HG03196 (cell line): ENCODE results near the gene NNAT.

Source experiments
- ATAC-seq: cut with Tn5 transposase; IDR thresholded peaks from one replicate; pipeline ENCODE4 v1.9.1; 2021; ENCODE audit not compliant: unreplicated experiment

NNAT gene

DNA sequence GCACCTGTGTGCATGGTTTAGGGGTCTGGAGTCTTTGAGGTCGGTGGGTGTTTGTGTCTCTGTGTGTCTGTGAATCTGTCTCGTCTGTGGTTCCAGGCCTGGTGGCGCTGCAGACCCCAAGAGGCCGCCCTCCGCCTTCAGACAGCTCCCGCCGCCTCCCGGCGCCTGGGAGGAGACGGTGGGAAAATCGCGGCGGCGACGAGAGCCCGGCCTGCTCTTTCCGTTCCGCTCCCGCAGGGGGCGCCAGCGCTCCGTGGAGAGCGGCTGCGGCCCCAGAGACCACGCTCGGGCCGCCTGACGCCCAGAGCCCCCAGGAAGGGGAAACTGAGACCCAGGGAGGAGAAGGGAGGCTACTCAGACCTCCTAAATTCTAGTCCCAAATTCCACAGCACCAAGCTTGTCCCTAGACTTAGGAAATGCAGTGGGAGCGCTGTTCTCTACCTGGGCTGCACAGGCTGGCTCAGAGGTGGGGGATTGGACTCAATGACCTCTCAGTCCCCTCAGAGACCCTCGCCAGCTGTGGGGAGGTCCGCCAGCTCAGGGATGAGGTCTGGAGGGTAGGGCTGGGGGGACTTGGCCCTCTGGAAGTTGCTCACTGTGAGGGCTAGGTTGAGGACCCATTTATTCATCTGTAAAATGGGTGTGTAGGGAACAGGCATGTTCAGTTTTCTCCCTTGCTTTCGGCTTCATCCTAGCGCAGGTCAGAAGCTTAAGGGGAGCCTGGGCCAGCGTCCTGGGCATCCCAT, 43.5 kb downstream of the NNAT start:
- no peak for ATAC-seq

DNA sequence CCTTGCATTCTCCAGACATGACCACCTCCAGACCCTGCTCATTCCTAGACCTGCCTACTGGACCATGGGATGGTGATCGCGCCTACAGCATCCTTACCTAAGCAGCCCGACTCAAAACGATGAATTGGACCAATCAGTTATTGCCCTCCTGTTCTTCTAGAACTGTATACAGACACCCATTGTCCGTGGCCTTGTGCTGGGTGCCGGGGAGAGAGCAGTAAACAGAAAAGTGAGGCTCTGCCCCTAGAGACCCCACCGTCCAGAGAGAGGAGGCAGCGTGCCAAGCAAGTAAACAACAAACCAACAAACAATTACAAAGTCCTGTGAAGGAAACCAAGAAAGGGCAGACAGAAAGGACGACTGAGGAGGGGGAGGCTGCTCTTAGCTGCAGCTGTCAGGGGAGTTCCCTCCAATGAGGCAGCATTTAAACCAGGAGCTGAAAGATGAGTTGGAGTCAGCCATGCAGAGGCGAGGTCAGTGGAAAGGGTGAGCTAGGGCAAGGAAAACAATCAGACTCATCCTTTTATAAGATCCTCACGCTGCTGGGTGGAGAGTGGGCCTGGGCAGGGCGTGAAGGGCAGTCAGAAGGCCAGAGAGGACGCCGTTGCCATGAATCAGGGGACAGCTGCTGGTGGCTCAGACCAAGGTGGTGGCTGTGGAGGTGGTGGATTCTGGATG, 44.2 kb downstream of the NNAT start:
- ATAC-seq = no peak

DNA sequence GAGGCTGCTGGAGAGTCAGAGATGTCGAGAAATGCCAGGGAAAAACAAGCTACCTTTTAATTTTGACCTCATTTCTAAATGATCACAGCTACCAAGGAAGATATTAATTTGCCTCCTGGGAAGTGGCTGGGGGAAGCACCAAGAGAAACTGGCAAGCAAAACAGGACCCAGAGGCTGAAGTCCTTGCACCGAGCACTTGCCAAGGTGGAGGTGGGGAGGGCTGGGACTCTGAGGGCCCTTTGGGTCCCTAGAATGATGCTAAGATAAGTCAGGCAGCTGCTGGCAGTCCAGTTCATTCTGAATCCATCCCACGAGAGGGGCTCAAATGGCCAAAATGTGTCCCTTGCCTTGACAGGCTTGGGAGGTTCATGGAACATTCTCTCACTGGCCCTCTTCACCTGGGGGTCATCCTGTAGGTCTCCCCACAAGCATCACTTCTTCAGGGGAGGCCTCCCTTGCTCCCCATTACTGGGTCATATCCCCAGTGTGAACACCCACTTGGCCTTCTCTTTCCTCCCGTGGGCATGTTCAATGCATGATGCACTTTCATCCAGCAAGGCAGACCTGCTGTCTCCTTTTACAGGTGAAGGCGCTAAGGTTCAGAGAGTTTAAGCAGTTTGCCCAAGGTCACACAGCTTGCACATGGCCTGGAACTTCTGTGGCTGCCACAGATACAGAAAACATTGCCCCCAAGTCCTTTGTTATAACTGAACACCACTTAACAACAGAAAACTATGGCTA, 45.7 kb downstream of the NNAT start:
- ATAC-seq = no peak

DNA sequence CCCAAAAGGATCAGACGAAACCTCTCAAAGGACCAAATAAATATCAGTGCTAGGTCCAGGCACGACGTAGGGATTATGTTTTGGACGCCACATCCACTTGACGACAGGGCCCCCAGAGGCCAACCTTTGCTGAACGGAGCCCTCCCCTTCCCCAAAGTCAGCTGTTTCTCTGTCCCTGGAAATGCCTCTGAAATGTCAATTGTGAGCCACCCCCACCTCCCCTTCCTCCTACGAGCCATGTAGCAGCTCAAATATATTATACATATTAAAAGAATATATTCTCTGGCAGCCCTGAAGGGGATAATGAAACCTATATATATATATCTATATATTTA, 46.2 kb downstream of the NNAT start:
- no peak for ATAC-seq

DNA sequence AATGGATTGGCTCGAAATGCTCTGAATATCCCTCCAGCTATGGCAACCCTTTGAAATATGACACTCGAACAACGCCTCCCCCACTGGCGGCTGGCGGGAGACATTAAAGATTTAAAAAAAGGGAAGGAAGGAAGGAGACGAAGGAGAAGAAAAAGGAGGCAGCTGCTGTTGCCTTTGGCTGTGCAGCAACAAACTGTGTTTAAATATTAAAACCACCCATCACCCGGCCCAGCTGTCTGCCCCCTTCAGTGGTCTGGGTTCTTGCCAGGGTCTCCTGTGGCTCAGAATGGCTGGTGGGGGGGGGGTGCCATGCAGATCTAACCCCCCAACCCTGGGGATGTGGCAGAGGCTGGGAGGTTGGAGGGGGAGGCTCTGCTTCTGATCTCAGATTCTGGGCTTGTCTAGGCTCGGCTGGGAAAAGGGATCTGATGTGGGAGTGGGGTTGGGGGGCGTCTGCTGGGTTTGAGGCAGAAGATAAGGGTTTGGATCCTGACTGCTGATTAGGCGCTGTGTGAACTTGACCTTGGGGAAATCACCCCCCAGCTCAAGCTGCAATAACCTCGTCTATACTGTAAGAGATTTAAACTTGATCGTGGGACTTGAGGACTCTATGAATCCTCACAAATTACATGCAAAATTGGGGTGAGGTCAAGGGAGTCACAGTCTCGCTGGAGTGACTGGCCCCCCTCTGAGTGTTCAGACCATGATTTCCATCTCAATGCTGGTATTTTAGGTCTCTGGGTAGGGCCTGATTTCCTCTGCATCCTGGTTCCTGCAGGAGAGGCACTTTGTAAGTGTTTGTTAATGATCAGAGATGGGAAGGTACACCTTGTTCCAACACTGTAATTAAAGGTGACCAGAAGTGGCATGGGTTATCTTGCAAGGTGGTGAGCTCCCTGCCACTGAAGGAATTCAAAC, 46.9 kb downstream of the NNAT start:
- ATAC-seq = no peak

DNA sequence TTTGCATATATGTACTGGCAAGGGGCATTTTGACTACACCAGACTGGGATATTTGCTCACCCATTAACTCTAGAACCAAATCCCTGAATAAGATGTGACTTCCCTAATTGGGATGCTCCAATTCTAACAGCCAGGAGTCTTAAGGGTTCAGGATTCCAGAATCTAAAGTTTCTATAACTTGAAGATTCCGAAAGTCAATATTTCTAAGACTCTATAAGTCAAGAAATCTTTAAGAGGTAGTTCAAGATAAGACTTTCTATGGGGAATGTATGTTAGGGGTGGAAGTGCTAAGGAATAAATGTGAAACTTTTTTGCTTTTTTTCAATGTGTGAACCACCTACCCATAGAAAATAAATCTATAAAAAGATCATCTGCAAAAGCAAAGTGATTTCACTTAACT, 49.4 kb downstream of the NNAT start:
- no peak for ATAC-seq

DNA sequence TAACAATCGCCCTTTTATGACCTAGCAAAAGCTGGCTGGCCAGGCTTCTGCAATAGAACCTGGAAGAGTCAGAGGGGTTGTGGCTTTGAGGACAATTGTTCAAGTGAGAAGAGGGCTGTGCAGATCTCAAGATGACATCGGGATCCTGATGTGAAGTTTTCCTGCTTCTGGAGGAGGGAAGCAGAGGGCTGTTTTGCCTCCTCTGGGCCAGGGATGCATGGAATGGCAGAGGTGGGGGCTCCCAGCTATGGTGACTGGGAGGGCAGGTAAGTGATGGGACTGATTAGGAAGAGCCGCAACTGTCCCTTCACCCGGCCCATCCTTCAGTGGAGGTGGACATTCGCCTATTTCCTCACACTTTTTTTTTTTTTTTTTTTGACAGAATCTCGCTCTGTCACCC, 50.0 kb downstream of the NNAT start:
- ATAC-seq = no peak
